Endothelial cell of umbilical vein (primary cell): ENCODE data around the gene EP300. TPM values are rescaled to one million over a fixed set of nuclear protein-coding genes. Genes with fewer than 3 reads are reported as not detected.

Experiments
- BruUV-seq: library from RNA; stranded (reverse); fragments of 400-500 nt; replicated peaks from 2 replicates; lab custom pipeline; 2021; lab: Mats Ljungman, UMichigan
- CTCF ChIA-PET: fragments of 300-600, 350-600 bp; sonication (Branson Sonifier 250); formaldehyde crosslinking; loops from one replicate; lab custom pipeline; 2021; ENCODE audit warnings: antibody characterized with exemption, inconsistent platforms; lab: Charles Lee
- POLR2A ChIA-PET: fragments of 300-600, 350-600 bp; sonication (Branson Sonifier 250); formaldehyde crosslinking; loops from one replicate; lab custom pipeline; 2021; ENCODE audit warnings: antibody characterized with exemption, inconsistent platforms; lab: Charles Lee
- DNase-seq: peaks from one replicate; pipeline ENCODE4 v3.0.0-alpha.2; 2011; ENCODE audit warnings: low read depth, low spot score
- FAIRE-seq: peaks from 2 replicates; lab custom pipeline; 2011; peaks lifted over from hg19 to GRCh38; lab: Jason Lieb, UNC
- H2AFZ ChIP-seq: 2 replicates; pipeline ENCODE4 v1.6.0; 2012; ENCODE audit warnings: low read depth, low read length, control low read depth, inconsistent platforms
- H3K27ac ChIP-seq: 2 replicates; pipeline ENCODE4 v1.5.1; 2011; ENCODE audit warnings: low read depth, mild to moderate bottlenecking, control low read depth, low read length, moderate library complexity; ENCODE audit not compliant: insufficient read depth
- H3K27me3 ChIP-seq, 2 experiments: 2 replicates each; pipeline versions ENCODE4 v1.6.0 to v1.6.1; 2011; ENCODE audit warnings: low read length in 2 of 2, mixed read lengths in 1 of 2; ENCODE audit not compliant: control insufficient read depth in 2 of 2, insufficient read depth in 2 of 2
- H3K36me3 ChIP-seq, 2 experiments: 2 replicates in 1 of 2; 3 replicates in 1 of 2; pipeline ENCODE4 v1.5.1; 2011; ENCODE audit warnings: low read length in 2 of 2, mild to moderate bottlenecking in 1 of 2, moderate library complexity in 1 of 2; ENCODE audit not compliant: control insufficient read depth in 2 of 2, insufficient read depth in 2 of 2; ENCODE audit errors: extremely low read depth in 1 of 2
- H3K4me1 ChIP-seq: 3 replicates; pipeline ENCODE4 v1.5.1; 2011; ENCODE audit warnings: mild to moderate bottlenecking, low read length; ENCODE audit not compliant: control insufficient read depth, insufficient read depth; ENCODE audit errors: extremely low read depth
- H3K4me2 ChIP-seq: 2 replicates; pipeline ENCODE4 v1.6.1; 2011; ENCODE audit warnings: low read length, control low read depth, mixed read lengths; ENCODE audit not compliant: insufficient read depth
- H3K4me3 ChIP-seq, 3 experiments: fragments of 200-600 bp in 1 of 3; sonication (generic), shearing (Covaris generic) in 1 of 3; replicated peaks in 1 of 3; 2 replicates each; pipeline ENCODE4 v1.5.1; 2011 to 2016; ENCODE audit warnings: control low read depth in 3 of 3, low read length in 3 of 3, mild to moderate bottlenecking in 2 of 3, inconsistent platforms in 1 of 3, low read depth in 1 of 3, moderate library complexity in 1 of 3; ENCODE audit not compliant: insufficient read depth in 1 of 3
- H3K79me2 ChIP-seq: 2 replicates; pipeline ENCODE4 v1.6.0; 2012; ENCODE audit warnings: low read length, inconsistent platforms; ENCODE audit not compliant: control insufficient read depth, insufficient read depth
- H3K9ac ChIP-seq: replicated peaks from 2 replicates; pipeline ENCODE3; 2011; ENCODE audit warnings: low read length, control low read depth; ENCODE audit not compliant: insufficient read depth; ENCODE audit errors: extremely low read depth
- H3K9me1 ChIP-seq: replicated peaks from 3 replicates; pipeline ENCODE4 v1.6.0; 2011; ENCODE audit warnings: mild to moderate bottlenecking, low read length; ENCODE audit not compliant: control insufficient read depth, insufficient read depth; ENCODE audit errors: extremely low read depth
- H3K9me3 ChIP-seq: replicated peaks from 2 replicates; pipeline ENCODE4 v1.5.1; 2012; ENCODE audit warnings: low read length, inconsistent platforms; ENCODE audit not compliant: control insufficient read depth, insufficient read depth
- H4K20me1 ChIP-seq: replicated peaks from 2 replicates; pipeline ENCODE3; 2011; ENCODE audit warnings: mild to moderate bottlenecking, low read length; ENCODE audit not compliant: control insufficient read depth, insufficient read depth; ENCODE audit errors: extremely low read depth
- EZH2 ChIP-seq: IDR thresholded peaks from 2 replicates; pipeline ENCODE4 v1.6.1; 2012; ENCODE audit warnings: borderline replicate concordance, low read depth, mild to moderate bottlenecking, moderate library complexity, low read length, inconsistent platforms; ENCODE audit not compliant: severe bottlenecking
- GATA2 ChIP-seq: IDR thresholded peaks from 2 replicates; pipeline ENCODE4 v1.7.0; 2011; ENCODE audit warnings: low read depth, mild to moderate bottlenecking, moderate library complexity, mixed read lengths, low read length; ENCODE audit not compliant: insufficient read length, insufficient read depth
- JUN ChIP-seq: IDR thresholded peaks from 2 replicates; pipeline ENCODE4 v1.6.1; 2011; ENCODE audit warnings: borderline replicate concordance, low read depth; ENCODE audit not compliant: insufficient read length, insufficient read depth
- POLR2A ChIP-seq: IDR thresholded peaks from 2 replicates; pipeline ENCODE4 v1.6.1; 2012; ENCODE audit warnings: low read depth, mild to moderate bottlenecking, control low read depth, low read length
- POLR2AphosphoS5 ChIP-seq: IDR thresholded peaks from 2 replicates; pipeline ENCODE4 v1.6.1; 2012; ENCODE audit warnings: low read depth, mild to moderate bottlenecking, control low read depth, low read length, moderate library complexity; ENCODE audit not compliant: insufficient read depth
- dilution Hi-C: fragments of 300-500 bp; cut with MboI; formaldehyde crosslinking; loops from one replicate; pipeline ENCODE4 v1.15.0; 2019; ENCODE audit warnings: low sequenced_read_pairs; ENCODE audit not compliant: extremely low pct_ligation_motif_present
- intact Hi-C: fragments of 100-400 bp; cut with micrococcal nuclease; formaldehyde crosslinking; loops from one replicate; pipeline ENCODE4 v1.10.0; 2022
- polyA plus RNA-seq, 4 experiments: library from polyadenylated mRNA; depleted of rRNA in 3 of 4; stranded (reverse) in 3 of 4; unstranded in 1 of 4; fragments of >200 nt; gene quantifications; 2 replicates each; pipeline versions ENCODE4 v1.2.1 to v1.2.3, GENCODE V29; 2011 to 2012; ENCODE audit warnings: missing spikeins in 1 of 4
- total RNA-seq: library from RNA; stranded (reverse); gene quantifications from 2 replicates; pipeline ENCODE4 v1.2.3, GENCODE V29; 2021
- TF ChIP-seq, protein P1 (sequence below), 2 donors: IDR thresholded peaks; 1 replicate in 1 of 2; 2 replicates in 1 of 2; pipeline ENCODE4 v1.5.1; 2011; ENCODE audit warnings: low read length in 2 of 2, mild to moderate bottlenecking in 2 of 2, moderate library complexity in 2 of 2, control low read depth in 1 of 2, inconsistent platforms in 1 of 2, low read depth in 1 of 2; ENCODE audit not compliant: insufficient read depth in 1 of 2; ENCODE audit errors: extremely low read depth in 1 of 2
- TF ChIP-seq, protein P2 (sequence below): IDR thresholded peaks from 2 replicates; pipeline ENCODE4 v1.6.1; 2011; ENCODE audit not compliant: insufficient read depth, insufficient read length

Gene EP300
- total and polyA plus RNA-seq, 2 donors (not counting 3 experiments of a cell fraction or from before 2014, with no cell fraction given) = 24.4 to 63.0 TPM

DNA sequence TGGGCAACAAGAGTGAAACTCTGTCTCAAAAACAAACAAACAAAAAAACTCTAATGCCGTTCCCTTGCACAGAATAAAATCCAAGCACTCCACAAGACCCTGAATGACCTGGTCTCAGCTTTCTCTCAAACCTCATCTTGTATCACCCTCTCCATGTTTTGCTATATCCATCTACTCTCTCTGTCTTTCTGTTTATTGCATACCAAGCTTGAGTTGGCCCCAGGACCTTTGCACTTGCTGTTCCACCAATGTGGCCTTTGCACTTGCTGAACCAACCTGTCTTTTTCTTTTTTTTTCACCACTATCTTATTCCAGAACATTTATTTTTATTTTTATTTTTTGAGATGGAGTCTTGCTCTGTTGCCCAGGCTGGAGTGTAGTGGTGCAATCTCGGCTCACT lies 110.7 kb downstream of the EP300 start:
- no TSS peak for BruUV-seq
- CTCF ChIA-PET = no interaction called here
- intact Hi-C loops = no loop called here

More for the DNA sequence above, 110.7 kb downstream of the EP300 start:
- no peaks in the 10 kb centered on the region for H3K9me3 ChIP-seq
- no peak overlapping the region for H2AFZ ChIP-seq
- no peak for DNase-seq
- H3K27me3 ChIP-seq = no peaks in the 10 kb centered on the region
- TF ChIP-seq, protein P1, sequence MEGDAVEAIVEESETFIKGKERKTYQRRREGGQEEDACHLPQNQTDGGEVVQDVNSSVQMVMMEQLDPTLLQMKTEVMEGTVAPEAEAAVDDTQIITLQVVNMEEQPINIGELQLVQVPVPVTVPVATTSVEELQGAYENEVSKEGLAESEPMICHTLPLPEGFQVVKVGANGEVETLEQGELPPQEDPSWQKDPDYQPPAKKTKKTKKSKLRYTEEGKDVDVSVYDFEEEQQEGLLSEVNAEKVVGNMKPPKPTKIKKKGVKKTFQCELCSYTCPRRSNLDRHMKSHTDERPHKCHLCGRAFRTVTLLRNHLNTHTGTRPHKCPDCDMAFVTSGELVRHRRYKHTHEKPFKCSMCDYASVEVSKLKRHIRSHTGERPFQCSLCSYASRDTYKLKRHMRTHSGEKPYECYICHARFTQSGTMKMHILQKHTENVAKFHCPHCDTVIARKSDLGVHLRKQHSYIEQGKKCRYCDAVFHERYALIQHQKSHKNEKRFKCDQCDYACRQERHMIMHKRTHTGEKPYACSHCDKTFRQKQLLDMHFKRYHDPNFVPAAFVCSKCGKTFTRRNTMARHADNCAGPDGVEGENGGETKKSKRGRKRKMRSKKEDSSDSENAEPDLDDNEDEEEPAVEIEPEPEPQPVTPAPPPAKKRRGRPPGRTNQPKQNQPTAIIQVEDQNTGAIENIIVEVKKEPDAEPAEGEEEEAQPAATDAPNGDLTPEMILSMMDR (IDR thresholded peaks at IDR 0.05; ENCODE audit: extremely low read depth in 1 of 2, insufficient read depth in 1 of 2, low read depth in 1 of 2, low read length in 2 of 2) = no peak
- TF ChIP-seq POLR2A (no peak), EZH2 (no peak), POLR2AphosphoS5 (no peak), JUN (no peak), GATA2 (no peak)
- TF ChIP-seq, protein P2, sequence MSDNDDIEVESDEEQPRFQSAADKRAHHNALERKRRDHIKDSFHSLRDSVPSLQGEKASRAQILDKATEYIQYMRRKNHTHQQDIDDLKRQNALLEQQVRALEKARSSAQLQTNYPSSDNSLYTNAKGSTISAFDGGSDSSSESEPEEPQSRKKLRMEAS = no peak
- no peak overlapping the region for H3K27ac ChIP-seq
- no peak overlapping the region for H3K4me2 ChIP-seq
- H3K4me3 ChIP-seq = no peak overlapping the region
- POLR2A ChIA-PET = no interaction called here
- no peak for FAIRE-seq
- dilution Hi-C loops = no loop called here
- H3K9me1 ChIP-seq = no peaks in the 10 kb centered on the region
- H3K4me1 ChIP-seq = peaks cover 6% of the 10 kb centered on the region
- peaks cover 14% of the 10 kb centered on the region for H3K79me2 ChIP-seq
- no peaks in the 10 kb centered on the region for H3K36me3 ChIP-seq
- no peak overlapping the region for H3K9ac ChIP-seq
- no peaks in the 10 kb centered on the region for H4K20me1 ChIP-seq
